Measurements from ENCODE around the gene ATIC.

ATIC gene

GRCh38 chr2:215382011-215382410 is 70.2 kb downstream of the ATIC start:
- ChIA-PET POLR2A (no interaction called here), CTCF (no interaction called here)
- TF ChIP-seq CTCF (IDR thresholded peaks at IDR 0.05; ENCODE audit: control extremely low read depth, extremely low read depth, low read depth, missing control alignments), result no peak
- no peak for DNase-seq (ENCODE audit: extremely low spot score)

GRCh38 chr2:215382480-215382879 is 70.6 kb downstream of the ATIC start:
- no peak for DNase-seq (ENCODE audit: extremely low spot score)
- no peak for TF ChIP-seq CTCF (IDR thresholded peaks at IDR 0.05; ENCODE audit: control extremely low read depth, extremely low read depth, low read depth, missing control alignments)
- ChIA-PET POLR2A (no interaction called here), CTCF (no interaction called here)

GRCh38 chr2:215383652-215384279 is 71.9 kb downstream of the ATIC start:
- DNase-seq (ENCODE audit: extremely low spot score), result no peak
- ChIA-PET POLR2A (no interaction called here), CTCF (no interaction called here)
- no peak for TF ChIP-seq CTCF (IDR thresholded peaks at IDR 0.05; ENCODE audit: control extremely low read depth, extremely low read depth, low read depth, missing control alignments)

GRCh38 chr2:215384710-215385109 is 72.9 kb downstream of the ATIC start:
- no peak for TF ChIP-seq CTCF (IDR thresholded peaks at IDR 0.05; ENCODE audit: control extremely low read depth, extremely low read depth, low read depth, missing control alignments)
- ChIA-PET CTCF (no interaction called here), POLR2A (no interaction called here)
- no peak for DNase-seq (ENCODE audit: extremely low spot score)

- CTCF ChIA-PET, result interaction anchor here (1.8 kb wide), 1 partner anchor 10 kb away, joined by 5 read pairs; no protein-coding TSS in a partner anchor
- DNase-seq (ENCODE audit: extremely low spot score), result no peak
- POLR2A ChIA-PET, result no interaction called here
- TF ChIP-seq CTCF (IDR thresholded peaks at IDR 0.05; ENCODE audit: control extremely low read depth, extremely low read depth, low read depth, missing control alignments), result no peak
These were observed 74.7 kb downstream of the ATIC start for GRCh38 chr2:215386566-215386965.

- CTCF ChIA-PET, result interaction anchor here (1.8 kb wide), 1 partner anchor 12 kb away, joined by 5 read pairs; no protein-coding TSS in a partner anchor
- TF ChIP-seq CTCF (IDR thresholded peaks at IDR 0.05; ENCODE audit: control extremely low read depth, extremely low read depth, low read depth, missing control alignments), result no peak
- DNase-seq (ENCODE audit: extremely low spot score), result no peak
- POLR2A ChIA-PET, result no interaction called here
These were observed 76.3 kb downstream of the ATIC start for GRCh38 chr2:215388002-215388728.
